ENCODE measurements around the gene PLXNA2. TPM values are rescaled to one million over a fixed set of nuclear protein-coding genes. Genes with fewer than 3 reads are reported as not detected.

The PLXNA2 gene
- total and polyA plus RNA-seq, 2 donors (not counting 3 experiments of a cell fraction or from before 2014, with no cell fraction given), result 42.6 to 229 TPM

GRCh38 chr1:208218237-208219097, 25.7 kb downstream of the PLXNA2 start:
- DNase-seq (ENCODE audit: low read depth, low spot score) (no peak), FAIRE-seq (no peak)
- Histone ChIP-seq H2AFZ (ENCODE audit: low read depth, low read length) (no peak overlapping the region), H3K9ac (replicated peaks; ENCODE audit: extremely low read depth, insufficient read depth, low read length) (no peak overlapping the region), H3K36me3 (ENCODE audit: control insufficient read depth in 2 of 2, extremely low read depth in 1 of 2, insufficient read depth in 2 of 2, low read length in 2 of 2) (peaks cover 17 to 21% of the 10 kb centered on the region in 2 experiments), H3K4me1 (ENCODE audit: control insufficient read depth, extremely low read depth, insufficient read depth, low read length) (peaks cover 92% of the 10 kb centered on the region), H3K27ac (ENCODE audit: insufficient read depth, low read depth, low read length) (peak overlapping the region; percentile 91), H3K9me3 (replicated peaks; ENCODE audit: control insufficient read depth, insufficient read depth, low read length) (no peaks in the 10 kb centered on the region), H3K27me3 (ENCODE audit: control insufficient read depth in 2 of 2, insufficient read depth in 2 of 2, low read length in 2 of 2) (no peaks in the 10 kb centered on the region), H3K4me2 (ENCODE audit: insufficient read depth, low read length) (no peak overlapping the region), H4K20me1 (replicated peaks; ENCODE audit: control insufficient read depth, extremely low read depth, insufficient read depth, low read length) (no peaks in the 10 kb centered on the region), H3K4me3 (replicated peaks in 1 of 3; ENCODE audit: insufficient read depth in 1 of 3, low read depth in 1 of 3, low read length in 3 of 3) (no peak overlapping the region), H3K9me1 (replicated peaks; ENCODE audit: control insufficient read depth, extremely low read depth, insufficient read depth, low read length) (no peaks in the 10 kb centered on the region), H3K79me2 (ENCODE audit: control insufficient read depth, insufficient read depth, low read length) (peaks cover 95% of the 10 kb centered on the region)
- dilution Hi-C loops (cut with MboI; ENCODE audit: extremely low pct_ligation_motif_present, low sequenced_read_pairs) (no loop called here), intact Hi-C loops (cut with micrococcal nuclease) (loop anchor here (1.0 kb wide), 2 partner anchors 11 to 15 kb away; no protein-coding TSS in a partner anchor)
- POLR2A ChIA-PET, result interaction anchor here (1.1 to 1.9 kb wide), 2 partner anchors 11 to 15 kb away, joined by 3 to 4 read pairs; no protein-coding TSS in a partner anchor
- no TSS peak for BruUV-seq (replicated peaks)
- no peak for TF ChIP-seq GATA2 (IDR thresholded peaks at IDR 0.05; ENCODE audit: insufficient read depth, insufficient read length, low read depth, low read length)
- TF ChIP-seq CTCF (IDR thresholded peaks at IDR 0.05; ENCODE audit: extremely low read depth in 1 of 2, insufficient read depth in 1 of 2, low read depth in 1 of 2, low read length in 2 of 2), result no peak
- no peak for TF ChIP-seq MAX (IDR thresholded peaks at IDR 0.05; ENCODE audit: insufficient read depth, insufficient read length)
- TF ChIP-seq POLR2A (IDR thresholded peaks at IDR 0.05; ENCODE audit: low read depth, low read length), result peak; percentile 34
- peak; percentile 8 for TF ChIP-seq POLR2AphosphoS5 (IDR thresholded peaks at IDR 0.05; ENCODE audit: insufficient read depth, low read depth, low read length)
- TF ChIP-seq JUN (IDR thresholded peaks at IDR 0.05; ENCODE audit: borderline replicate concordance, insufficient read depth, insufficient read length, low read depth), result no peak
- no peak for TF ChIP-seq MYC (IDR thresholded peaks at IDR 0.05; ENCODE audit: low read depth, low read length)
- TF ChIP-seq EZH2 (IDR thresholded peaks at IDR 0.05; ENCODE audit: borderline replicate concordance, low read depth, low read length, severe bottlenecking), result no peak
- TF ChIP-seq FOS (IDR thresholded peaks at IDR 0.05; ENCODE audit: borderline replicate concordance, insufficient read depth, low read length), result no peak
- CTCF ChIA-PET, result interaction anchor here (1.5 to 32.5 kb wide), 2 partner anchors 9 to 21 kb away, joined by 5 to 714 read pairs; partner anchors contain the start of gene PLXNA2
